ENCODE measurements around the gene KCNN3.

KCNN3 gene

GRCh38 chr1:154812877-154813276 is 57.2 kb downstream of the KCNN3 start:
- TF ChIP-seq, protein P1, sequence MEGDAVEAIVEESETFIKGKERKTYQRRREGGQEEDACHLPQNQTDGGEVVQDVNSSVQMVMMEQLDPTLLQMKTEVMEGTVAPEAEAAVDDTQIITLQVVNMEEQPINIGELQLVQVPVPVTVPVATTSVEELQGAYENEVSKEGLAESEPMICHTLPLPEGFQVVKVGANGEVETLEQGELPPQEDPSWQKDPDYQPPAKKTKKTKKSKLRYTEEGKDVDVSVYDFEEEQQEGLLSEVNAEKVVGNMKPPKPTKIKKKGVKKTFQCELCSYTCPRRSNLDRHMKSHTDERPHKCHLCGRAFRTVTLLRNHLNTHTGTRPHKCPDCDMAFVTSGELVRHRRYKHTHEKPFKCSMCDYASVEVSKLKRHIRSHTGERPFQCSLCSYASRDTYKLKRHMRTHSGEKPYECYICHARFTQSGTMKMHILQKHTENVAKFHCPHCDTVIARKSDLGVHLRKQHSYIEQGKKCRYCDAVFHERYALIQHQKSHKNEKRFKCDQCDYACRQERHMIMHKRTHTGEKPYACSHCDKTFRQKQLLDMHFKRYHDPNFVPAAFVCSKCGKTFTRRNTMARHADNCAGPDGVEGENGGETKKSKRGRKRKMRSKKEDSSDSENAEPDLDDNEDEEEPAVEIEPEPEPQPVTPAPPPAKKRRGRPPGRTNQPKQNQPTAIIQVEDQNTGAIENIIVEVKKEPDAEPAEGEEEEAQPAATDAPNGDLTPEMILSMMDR (IDR thresholded peaks at IDR 0.05; ENCODE audit: insufficient read depth, low read depth, low read length, missing control alignments), result no peak
- no peak overlapping the region for H3K4me3 ChIP-seq (ENCODE audit: low read depth, low read length)
- DNase-seq (ENCODE audit: low read depth), result no peak

GRCh38 chr1:154810571-154810970 is 59.5 kb downstream of the KCNN3 start:
- no peak overlapping the region for H3K4me3 ChIP-seq (ENCODE audit: low read depth, low read length)
- TF ChIP-seq, protein P1 (IDR thresholded peaks at IDR 0.05; ENCODE audit: insufficient read depth, low read depth, low read length, missing control alignments), result no peak
- no peak for DNase-seq (ENCODE audit: low read depth)

DNA sequence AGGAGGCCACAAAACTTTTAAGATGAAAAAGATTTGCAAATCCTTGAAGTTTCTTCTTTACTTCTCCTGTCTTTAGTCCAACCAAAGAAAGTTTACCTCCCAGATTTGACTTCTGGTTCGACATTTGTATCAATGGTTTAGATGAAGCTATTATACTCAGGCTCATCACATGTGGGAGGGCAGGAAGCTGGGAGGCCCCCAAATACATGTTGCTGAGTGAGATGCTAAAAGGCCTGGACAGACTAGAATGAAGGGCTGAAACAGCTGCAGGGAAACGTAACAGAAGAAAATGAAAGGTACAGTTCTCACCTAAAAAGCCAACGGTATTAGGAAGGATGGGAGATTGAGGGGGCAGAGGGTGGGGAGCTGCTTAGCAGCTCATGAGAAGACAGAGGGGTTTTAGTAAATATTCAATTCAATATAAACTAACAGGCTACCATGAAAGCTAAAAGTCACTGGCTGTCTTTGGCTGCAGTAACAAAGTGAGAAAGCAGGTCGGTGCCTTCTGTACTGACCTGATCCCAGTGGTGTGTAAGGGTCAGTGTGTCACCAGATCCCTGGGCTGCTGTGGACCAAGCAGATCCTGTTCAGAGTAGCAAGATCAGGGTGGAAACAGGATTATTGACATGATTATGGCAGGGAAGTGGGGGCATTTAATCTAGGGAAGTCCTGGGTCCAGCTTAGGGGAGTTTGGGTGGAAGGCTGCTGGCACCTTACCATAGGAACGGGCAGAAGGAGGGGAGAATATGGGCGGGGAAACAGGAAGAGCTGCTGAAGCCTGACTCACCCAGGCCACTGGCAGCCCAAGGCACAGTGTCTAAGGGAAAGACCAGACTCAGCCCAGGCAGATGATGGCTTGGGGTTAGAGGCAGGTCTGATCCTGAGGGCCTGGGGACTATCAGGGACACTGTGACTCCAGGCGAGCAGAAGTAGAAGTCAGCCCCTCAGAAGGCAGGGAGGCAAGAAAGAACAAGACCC is 60.4 kb downstream of the KCNN3 start:
- peak; percentile 13 for DNase-seq (ENCODE audit: low read depth)
- no peak overlapping the region for H3K4me3 ChIP-seq (ENCODE audit: low read depth, low read length)
- TF ChIP-seq, protein P1 (IDR thresholded peaks at IDR 0.05; ENCODE audit: insufficient read depth, low read depth, low read length, missing control alignments), result no peak

DNA sequence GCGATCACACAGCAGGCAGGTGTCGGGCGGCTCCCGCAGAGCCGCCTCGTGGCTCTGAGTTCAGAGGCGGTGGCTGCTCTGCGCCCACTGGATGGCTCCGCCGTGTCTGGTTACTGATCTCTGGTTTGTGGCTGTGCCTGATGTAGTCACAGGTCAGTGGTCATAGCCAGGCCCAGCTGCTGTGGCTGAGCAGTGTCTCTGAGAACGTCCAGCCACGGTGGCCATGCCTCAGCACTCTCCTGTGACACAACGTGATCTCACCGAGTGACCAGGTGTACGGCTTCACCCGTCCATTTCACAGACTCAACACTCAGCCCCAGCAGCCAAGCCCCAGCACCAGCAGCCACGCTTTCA is 61.2 kb downstream of the KCNN3 start:
- H3K4me3 ChIP-seq (ENCODE audit: low read depth, low read length), result no peak overlapping the region
- peak; percentile 53 for DNase-seq (ENCODE audit: low read depth)
- TF ChIP-seq, protein P1 (IDR thresholded peaks at IDR 0.05; ENCODE audit: insufficient read depth, low read depth, low read length, missing control alignments), result no peak

GRCh38 chr1:154808261-154808908 is 61.7 kb downstream of the KCNN3 start:
- no peak overlapping the region for H3K4me3 ChIP-seq (ENCODE audit: low read depth, low read length)
- no peak for DNase-seq (ENCODE audit: low read depth)
- TF ChIP-seq, protein P1 (IDR thresholded peaks at IDR 0.05; ENCODE audit: insufficient read depth, low read depth, low read length, missing control alignments), result no peak

- TF ChIP-seq, protein P1 (IDR thresholded peaks at IDR 0.05; ENCODE audit: insufficient read depth, low read depth, low read length, missing control alignments), result peak; percentile 23
- no peak overlapping the region for H3K4me3 ChIP-seq (ENCODE audit: low read depth, low read length)
- DNase-seq (ENCODE audit: low read depth), result peak; percentile 84
Measured at GRCh38 chr1:154807048-154807591, 63.0 kb downstream of the KCNN3 start.
